ENCODE results near the gene RAB15. TPM values are rescaled to one million over a fixed set of nuclear protein-coding genes. Genes with fewer than 3 reads are reported as not detected.

The RAB15 gene
- total RNA-seq, 2 donors from 2014 or later: 6.5 to 7.0 TPM

DNA sequence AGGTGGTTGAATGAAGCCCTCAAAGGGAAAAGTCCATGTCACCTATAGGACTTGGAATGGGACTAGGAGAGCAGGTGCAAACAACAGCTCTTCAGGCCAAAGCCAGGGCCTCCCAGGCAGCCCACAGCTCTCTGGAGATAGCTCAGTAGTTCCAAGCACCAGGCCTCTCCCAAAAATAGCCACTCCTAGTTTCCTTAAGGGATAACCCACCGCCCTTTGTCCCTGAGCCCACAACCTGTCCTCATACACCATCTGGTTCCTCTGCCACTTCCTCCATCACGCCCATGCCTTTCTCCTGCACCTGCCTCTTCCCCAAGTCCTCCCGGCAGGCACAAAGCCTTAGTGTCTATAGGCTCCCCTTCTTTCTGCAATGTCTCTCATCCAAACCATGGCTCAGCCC is 2.1 kb downstream of the RAB15 start:
- Mint-ChIP-seq H3K9me3 (no peaks in the 10 kb centered on the region), H3K27ac (no peak overlapping the region), H3K36me3 (no peaks in the 10 kb centered on the region)
- ATAC-seq: no peak
- DNase-seq (ENCODE audit: low spot score in 2 of 2): no peak

- no peak for DNase-seq (ENCODE audit: low spot score in 2 of 2)
- Mint-ChIP-seq H3K27ac (no peak overlapping the region), H3K36me3 (no peaks in the 10 kb centered on the region), H3K9me3 (no peaks in the 10 kb centered on the region)
- ATAC-seq: no peak
Observed at GRCh38 chr14:64968651-64969050, 3.5 kb downstream of the RAB15 start.

GRCh38 chr14:64968167-64968566 is 4.0 kb downstream of the RAB15 start:
- DNase-seq (ENCODE audit: low spot score in 2 of 2) (no peak), ATAC-seq (no peak)
- H3K27ac Mint-ChIP-seq: no peak overlapping the region
- no peaks in the 10 kb centered on the region for H3K36me3 Mint-ChIP-seq
- no peaks in the 10 kb centered on the region for H3K9me3 Mint-ChIP-seq

DNA sequence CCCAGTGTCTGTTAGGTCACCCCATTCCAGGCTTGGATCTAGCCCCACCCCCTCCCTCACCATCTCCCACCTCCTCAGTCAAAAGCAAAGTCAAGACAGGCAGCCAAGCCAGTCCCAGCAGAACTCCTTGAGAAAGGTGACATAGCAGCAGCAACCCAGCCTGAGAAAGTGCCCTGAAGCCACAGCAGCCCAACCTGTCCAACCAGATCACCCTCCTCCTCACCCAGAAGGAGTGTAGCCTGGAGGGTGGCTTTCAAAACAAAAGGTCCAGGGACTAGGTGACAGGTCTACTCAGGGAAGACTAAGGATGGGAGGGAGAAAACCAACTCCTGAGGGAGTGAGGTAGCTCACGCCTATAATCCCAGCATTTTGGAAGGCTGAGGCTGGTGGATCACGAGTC is 5.2 kb downstream of the RAB15 start:
- Mint-ChIP-seq H3K27ac (no peak overlapping the region), H3K9me3 (no peaks in the 10 kb centered on the region), H3K36me3 (no peaks in the 10 kb centered on the region)
- ATAC-seq (no peak), DNase-seq (ENCODE audit: low spot score in 2 of 2) (no peak)

DNA sequence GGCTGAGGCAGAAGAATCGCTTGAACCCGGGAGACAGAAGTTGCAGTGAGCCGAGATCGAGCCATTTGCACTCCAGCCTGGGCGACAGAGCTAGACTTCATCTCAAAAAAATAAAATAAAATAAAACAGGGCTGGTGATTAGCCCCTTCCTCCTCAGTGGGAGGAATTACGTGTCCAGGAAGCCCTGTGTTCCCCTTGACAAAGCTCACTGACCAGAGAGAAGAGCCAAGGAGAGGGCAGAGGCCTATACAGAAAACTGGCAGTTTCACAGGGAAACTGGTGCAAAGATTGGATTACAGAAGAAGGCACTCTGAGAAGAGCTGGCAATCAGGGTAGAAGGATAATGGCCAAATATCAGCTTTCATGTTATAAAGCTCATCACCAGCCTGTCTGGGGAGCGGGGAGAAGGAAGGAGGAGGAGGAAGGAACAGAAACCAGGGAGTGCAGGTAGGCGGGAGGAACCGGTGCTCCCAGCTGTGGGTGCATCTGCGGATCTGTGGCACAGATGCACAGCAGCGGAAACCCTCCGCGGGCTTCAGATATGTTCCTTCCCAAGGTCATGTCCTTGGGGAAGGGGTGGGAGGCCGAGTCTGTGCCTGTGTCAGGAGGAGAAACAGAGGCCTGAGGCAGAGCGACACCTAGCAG is 6.7 kb downstream of the RAB15 start:
- Mint-ChIP-seq H3K9me3 (no peaks in the 10 kb centered on the region), H3K27ac (no peak overlapping the region), H3K36me3 (no peaks in the 10 kb centered on the region)
- ATAC-seq (no peak), DNase-seq (ENCODE audit: low spot score in 2 of 2) (no peak)

GRCh38 chr14:64963611-64964010 is 8.5 kb downstream of the RAB15 start:
- Mint-ChIP-seq H3K36me3 (no peaks in the 10 kb centered on the region), H3K27ac (no peak overlapping the region), H3K9me3 (no peaks in the 10 kb centered on the region)
- DNase-seq (ENCODE audit: low spot score in 2 of 2): no peak
- no peak for ATAC-seq

DNA sequence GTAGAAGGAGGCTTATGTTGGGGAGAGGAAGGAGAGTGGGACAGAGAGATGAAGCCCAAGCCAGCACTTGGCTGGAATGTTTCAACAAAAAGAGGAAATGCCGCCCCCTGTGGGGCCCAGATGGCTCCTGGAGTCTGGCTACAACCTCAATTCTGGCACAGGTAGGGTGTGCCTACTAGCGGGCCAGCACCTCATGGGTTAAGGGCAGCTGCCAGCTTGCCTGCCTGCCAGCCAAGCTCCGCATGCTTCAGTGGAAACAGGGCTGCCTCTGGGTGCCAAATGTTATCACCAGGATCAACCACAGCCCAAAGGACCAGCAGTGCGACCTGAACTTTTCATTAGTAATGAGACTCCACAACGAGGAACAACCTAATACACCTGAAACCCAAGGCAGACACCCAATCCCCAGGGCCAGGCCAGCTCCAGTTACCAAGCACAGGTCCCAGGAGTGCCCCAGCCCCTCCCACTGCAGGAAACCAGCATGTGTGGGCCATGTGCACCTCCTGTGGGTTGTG is 11.3 kb downstream of the RAB15 start:
- ATAC-seq (no peak), DNase-seq (ENCODE audit: low spot score in 2 of 2) (no peak)
- H3K27ac Mint-ChIP-seq: peak overlapping the region in 1 of 2 donors; percentile 23

GRCh38 chr14:64958743-64959142 is 13.4 kb downstream of the RAB15 start:
- ATAC-seq: no peak
- H3K27ac Mint-ChIP-seq: no peak overlapping the region
- no peaks in the 10 kb centered on the region for H3K36me3 Mint-ChIP-seq
- no peak for DNase-seq (ENCODE audit: low spot score in 2 of 2)
- no peaks in the 10 kb centered on the region for H3K9me3 Mint-ChIP-seq

More for the DNA sequence above, 11.3 kb downstream of the RAB15 start:
- no peaks in the 10 kb centered on the region for H3K9me3 Mint-ChIP-seq
- H3K36me3 Mint-ChIP-seq: no peaks in the 10 kb centered on the region

- peak overlapping the region in 1 of 2 donors; percentile 47 for H3K27ac Mint-ChIP-seq
- H3K36me3 Mint-ChIP-seq: no peaks in the 10 kb centered on the region
- no peak for ATAC-seq
- no peak for DNase-seq (ENCODE audit: low spot score in 2 of 2)
- H3K9me3 Mint-ChIP-seq: no peaks in the 10 kb centered on the region
Observed at GRCh38 chr14:64958201-64958600, 13.9 kb downstream of the RAB15 start.

DNA sequence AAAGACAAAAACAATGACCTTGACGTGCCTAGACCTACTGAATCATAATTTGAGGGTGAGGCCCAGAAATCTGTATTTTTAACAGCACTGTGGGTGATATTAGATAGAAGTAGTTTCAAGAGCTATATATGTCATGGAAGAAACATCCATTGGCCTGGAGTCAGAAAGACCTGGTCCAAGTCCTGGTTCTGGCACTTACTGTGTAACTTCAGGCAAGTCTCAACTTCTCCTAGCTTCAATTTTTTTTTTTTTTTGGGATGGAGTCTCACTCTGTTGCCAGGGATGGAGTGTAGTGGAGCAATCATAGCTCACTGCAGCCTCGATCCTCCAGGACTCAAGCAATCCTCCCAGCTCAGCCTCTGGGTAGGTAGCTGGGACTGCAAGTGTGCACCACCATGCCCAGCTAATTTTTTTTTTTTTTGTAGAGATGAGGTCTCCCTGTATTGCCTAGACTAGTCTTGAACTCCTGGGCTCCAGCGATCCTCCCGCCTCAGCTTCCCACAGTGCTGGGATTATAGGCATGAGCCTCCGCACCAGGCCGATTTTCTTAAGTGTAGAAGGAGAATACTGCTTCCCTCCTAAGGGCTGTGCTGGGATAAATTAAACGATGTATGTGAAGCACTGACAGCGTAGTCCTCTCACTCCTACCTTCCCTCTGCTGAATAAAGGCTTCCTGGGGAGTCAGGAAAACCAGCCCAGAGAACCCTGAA is 15.3 kb downstream of the RAB15 start:
- Mint-ChIP-seq H3K36me3 (no peaks in the 10 kb centered on the region), H3K9me3 (no peaks in the 10 kb centered on the region), H3K27ac (peak overlapping the region in 1 of 2 donors; percentile 34)
- ATAC-seq (no peak), DNase-seq (ENCODE audit: low spot score in 2 of 2) (no peak)

- Mint-ChIP-seq H3K27ac (peak overlapping the region in 1 of 2 donors; percentile 19), H3K36me3 (no peaks in the 10 kb centered on the region), H3K9me3 (no peaks in the 10 kb centered on the region)
- no peak for ATAC-seq
- peak in 1 of 2 donors; percentile 25 for DNase-seq (ENCODE audit: low spot score in 2 of 2)
Observed at GRCh38 chr14:64955297-64955696, 16.8 kb downstream of the RAB15 start.

GRCh38 chr14:64954491-64955240 is 17.5 kb downstream of the RAB15 start:
- H3K36me3 Mint-ChIP-seq: no peaks in the 10 kb centered on the region
- H3K9me3 Mint-ChIP-seq: no peaks in the 10 kb centered on the region
- DNase-seq (ENCODE audit: low spot score in 2 of 2) (peak in 1 of 2 donors; percentile 6), ATAC-seq (no peak)
- peak overlapping the region in 1 of 2 donors; percentile 80 for H3K27ac Mint-ChIP-seq

GRCh38 chr14:64953661-64954060 is 18.5 kb downstream of the RAB15 start:
- H3K27ac Mint-ChIP-seq: peak overlapping the region in 1 of 2 donors; percentile 58
- DNase-seq (ENCODE audit: low spot score in 2 of 2): peak in 1 of 2 donors; percentile 11
- no peaks in the 10 kb centered on the region for H3K36me3 Mint-ChIP-seq
- H3K9me3 Mint-ChIP-seq: no peaks in the 10 kb centered on the region
- no peak for ATAC-seq

- Mint-ChIP-seq H3K9me3 (no peaks in the 10 kb centered on the region), H3K27ac (peak overlapping the region in 1 of 2 donors; percentile 34), H3K36me3 (no peaks in the 10 kb centered on the region)
- peak in 1 of 2 donors; percentile 44 for DNase-seq (ENCODE audit: low spot score in 2 of 2)
- ATAC-seq: no peak
Observed at GRCh38 chr14:64953310-64953654, 18.9 kb downstream of the RAB15 start.

- peak overlapping the region in 1 of 2 donors; percentile 69 for H3K27ac Mint-ChIP-seq
- no peak for DNase-seq (ENCODE audit: low spot score in 2 of 2)
Observed at GRCh38 chr14:64952598-64953309, 19.4 kb downstream of the RAB15 start.

DNA sequence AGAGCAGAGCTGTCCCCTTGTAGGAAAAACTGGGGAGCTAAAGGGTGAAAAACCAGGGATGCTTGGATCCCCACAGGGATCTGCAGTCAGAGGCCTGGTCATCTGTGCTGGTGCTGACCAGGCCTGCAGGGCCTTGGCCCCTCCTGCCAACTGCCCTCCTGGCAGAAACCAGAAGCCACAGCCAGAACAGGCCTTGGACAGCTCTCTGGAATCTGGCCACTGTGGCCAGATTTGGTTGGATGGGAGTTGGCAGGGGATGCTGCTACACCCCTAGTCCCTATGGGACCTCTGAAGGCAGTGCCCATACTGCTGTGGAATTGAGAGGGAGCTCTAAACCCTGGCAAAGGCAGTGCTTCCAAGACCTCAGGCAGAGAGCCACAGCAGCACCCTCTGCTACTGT is 20.4 kb downstream of the RAB15 start:
- Mint-ChIP-seq H3K9me3 (no peaks in the 10 kb centered on the region), H3K27ac (no peak overlapping the region), H3K36me3 (no peaks in the 10 kb centered on the region)
- DNase-seq (ENCODE audit: low spot score in 2 of 2) (no peak), ATAC-seq (no peak)

More at GRCh38 chr14:64952598-64953309, 19.4 kb downstream of the RAB15 start:
- no peaks in the 10 kb centered on the region for H3K9me3 Mint-ChIP-seq
- ATAC-seq: peak; percentile 46 to 69
- no peaks in the 10 kb centered on the region for H3K36me3 Mint-ChIP-seq

GRCh38 chr14:64951291-64951690 is 20.8 kb downstream of the RAB15 start:
- no peaks in the 10 kb centered on the region for H3K36me3 Mint-ChIP-seq
- no peak for DNase-seq (ENCODE audit: low spot score in 2 of 2)
- H3K27ac Mint-ChIP-seq: peak overlapping the region in 1 of 2 donors; percentile 47
- H3K9me3 Mint-ChIP-seq: no peaks in the 10 kb centered on the region
- no peak for ATAC-seq

Data from activated naive CD4-positive, alpha-beta T cell treated with anti-CD3 and anti-CD28 coated beads, Interleukin-2, amount 50 U/mL, for 72 hours (primary cell).